Progenitor cell of endocrine pancreas (in vitro differentiated cells): ENCODE results near the gene FYCO1. TPM values are rescaled to one million over a fixed set of nuclear protein-coding genes. Genes with fewer than 3 reads are reported as not detected.
"Not testable (repeated sequence)": the region's sequence is repeated elsewhere in the genome, so short reads cannot be mapped to it uniquely, and the experiment has no call there.

ENCODE experiments used
- DNase-seq: peaks from one replicate; pipeline ENCODE4 v3.0.0; 2021; ENCODE audit warnings: low spot score; ENCODE audit not compliant: unreplicated experiment
- H3K27ac Mint-ChIP-seq: 2 replicates; pipeline ENCODE4 v1.8.0; 2021; ENCODE audit warnings: mild to moderate bottlenecking, moderate library complexity, mixed read lengths
- H3K27me3 Mint-ChIP-seq: 2 replicates; pipeline ENCODE4 v1.8.0; 2021; ENCODE audit warnings: mixed read lengths
- H3K36me3 Mint-ChIP-seq: 2 replicates; pipeline ENCODE4 v1.8.0; 2022; ENCODE audit warnings: mixed read lengths; ENCODE audit not compliant: insufficient read depth
- H3K4me1 Mint-ChIP-seq: 2 replicates; pipeline ENCODE4 v1.8.0; 2021; ENCODE audit warnings: low read depth, mixed read lengths
- H3K4me3 Mint-ChIP-seq: 2 replicates; pipeline ENCODE4 v1.8.0; 2021; ENCODE audit warnings: low read depth, mild to moderate bottlenecking, moderate library complexity, mixed read lengths
- H3K9me3 Mint-ChIP-seq: 2 replicates; pipeline ENCODE4 v1.8.0; 2021; ENCODE audit warnings: low read depth, mixed read lengths
- CTCF ChIP-seq: fragments of 200-600 bp; sonication (generic); IDR thresholded peaks from one replicate; pipeline ENCODE4 v1.5.0; 2021; ENCODE audit warnings: antibody characterized with exemption, mild to moderate bottlenecking; ENCODE audit not compliant: unreplicated experiment
- long read RNA-seq: library from polyadenylated mRNA; unstranded; transcript quantifications from one replicate; pipeline ENCODE4 v2.0.0, GENCODE V29; 2020
- total RNA-seq: library from RNA; stranded (reverse); gene quantifications from 2 replicates; pipeline ENCODE4 v1.2.1, GENCODE V29; 2021

FYCO1 gene
- total RNA-seq, result 17.0 and 18.0 TPM in 2 replicates
- long read RNA-seq, partial matches to known transcripts, result 0 of 11 reads
- long read RNA-seq, other reads (novel, unspliced or antisense), result 11 of 11 reads

GRCh38 chr3:45995236-45996192 is at the start of gene FYCO1:
Gene FYCO1 (minus strand): TSS chr3:45995824. CDS start chr3:45984910, 10,914 bp downstream.
- DNase-seq, result peak; percentile 78
- Mint-ChIP-seq H3K36me3 (no peaks in the 10 kb centered on the region), H3K4me3 (peak within 1 kb of the TSS; percentile 88)

GRCh38 chr3:46038916-46039315 is 43.3 kb upstream of the FYCO1 start:
- no peaks in the 10 kb centered on the region for H3K36me3 Mint-ChIP-seq
- peaks cover 4% of the 10 kb centered on the region for H3K9me3 Mint-ChIP-seq
- no peak for DNase-seq
- no peak overlapping the region for H3K4me3 Mint-ChIP-seq
- H3K27ac Mint-ChIP-seq, result no peak overlapping the region
- TF ChIP-seq CTCF, result no peak
- H3K4me1 Mint-ChIP-seq, result no peaks in the 10 kb centered on the region
- no peaks in the 10 kb centered on the region for H3K27me3 Mint-ChIP-seq

More at GRCh38 chr3:45995236-45996192, at the start of gene FYCO1:
- TF ChIP-seq CTCF, result no peak
- Mint-ChIP-seq H3K4me1 (peaks cover 5% of the 10 kb centered on the region), H3K27me3 (peaks cover 19% of the 10 kb centered on the region), H3K27ac (peak within 1 kb of the TSS; percentile 95), H3K9me3 (no peaks in the 10 kb centered on the region)

GRCh38 chr3:46038071-46038470 is 42.4 kb upstream of the FYCO1 start:
- not testable (repeated sequence) for H3K27ac Mint-ChIP-seq, H3K4me1 Mint-ChIP-seq, H3K9me3 Mint-ChIP-seq, DNase-seq, H3K36me3 Mint-ChIP-seq, H3K4me3 Mint-ChIP-seq, H3K27me3 Mint-ChIP-seq

GRCh38 chr3:46036191-46036590 is 40.6 kb upstream of the FYCO1 start:
- H3K27ac Mint-ChIP-seq, result no peak overlapping the region
- H3K4me1 Mint-ChIP-seq, result no peaks in the 10 kb centered on the region
- H3K4me3 Mint-ChIP-seq, result no peak overlapping the region
- H3K9me3 Mint-ChIP-seq, result peaks cover 2% of the 10 kb centered on the region
- no peak for TF ChIP-seq CTCF
- no peak for DNase-seq
- H3K27me3 Mint-ChIP-seq, result no peaks in the 10 kb centered on the region
- H3K36me3 Mint-ChIP-seq, result no peaks in the 10 kb centered on the region

GRCh38 chr3:46031747-46032146 is 36.1 kb upstream of the FYCO1 start:
- DNase-seq, result no peak
- Mint-ChIP-seq H3K36me3 (no peaks in the 10 kb centered on the region), H3K4me3 (no peak overlapping the region), H3K9me3 (peaks cover 9% of the 10 kb centered on the region), H3K4me1 (no peaks in the 10 kb centered on the region), H3K27me3 (no peaks in the 10 kb centered on the region), H3K27ac (no peak overlapping the region)
- TF ChIP-seq CTCF, result no peak
